ENCODE results near the gene SYTL1. TPM values are rescaled to one million over a fixed set of nuclear protein-coding genes. Genes with fewer than 3 reads are reported as not detected.

Gene SYTL1
- total and polyA plus RNA-seq, 9 of the 15 experiments (the other 6 are each of a cell fraction or from before 2014, with no cell fraction given), result 0.04 to 9.3 (median 1.7) TPM

- TF ChIP-seq CHD1 (IDR thresholded peaks at IDR 0.05; ENCODE audit: low read length), result peak; percentile 34
- peak; percentile 99 for TF ChIP-seq ETV5 (CRISPR knock-in tag; IDR thresholded peaks at IDR 0.05; ENCODE audit: low read depth)
- 0 out of 2 replicates have a peak, but pooled peaks have one; percentile 14 for TF ChIP-seq BCOR (IDR thresholded peaks at IDR 0.05)
- TF ChIP-seq HMG20A (CRISPR knock-in tag; conservative IDR thresholded peaks at IDR 0.05), result no peak
- TF ChIP-seq ZNF644 (tag; IDR thresholded peaks at IDR 0.05; ENCODE audit: low read depth), result no peak
- TF ChIP-seq DNMT1 (IDR thresholded peaks at IDR 0.05), result no peak
- TF ChIP-seq ZNF583 (CRISPR knock-in tag; IDR thresholded peaks at IDR 0.05), result peak; percentile 82; the same call in 1 of the 2 replicates
- no peak; the same call in 1 of the 2 replicates for TF ChIP-seq TCFL5 (CRISPR knock-in tag; conservative IDR thresholded peaks at IDR 0.05)
- TF ChIP-seq DACH1 (IDR thresholded peaks at IDR 0.05; ENCODE audit: partially characterized antibody), result peak; percentile 32
- TF ChIP-seq, protein P1, sequence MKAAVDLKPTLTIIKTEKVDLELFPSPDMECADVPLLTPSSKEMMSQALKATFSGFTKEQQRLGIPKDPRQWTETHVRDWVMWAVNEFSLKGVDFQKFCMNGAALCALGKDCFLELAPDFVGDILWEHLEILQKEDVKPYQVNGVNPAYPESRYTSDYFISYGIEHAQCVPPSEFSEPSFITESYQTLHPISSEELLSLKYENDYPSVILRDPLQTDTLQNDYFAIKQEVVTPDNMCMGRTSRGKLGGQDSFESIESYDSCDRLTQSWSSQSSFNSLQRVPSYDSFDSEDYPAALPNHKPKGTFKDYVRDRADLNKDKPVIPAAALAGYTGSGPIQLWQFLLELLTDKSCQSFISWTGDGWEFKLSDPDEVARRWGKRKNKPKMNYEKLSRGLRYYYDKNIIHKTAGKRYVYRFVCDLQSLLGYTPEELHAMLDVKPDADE (conservative IDR thresholded peaks at IDR 0.05; ENCODE audit: control insufficient read depth, low read depth, low read length), result peak; percentile 92
- peak; percentile 87; the same call in 1 of the 2 replicates for TF ChIP-seq TCF7 (IDR thresholded peaks at IDR 0.05; ENCODE audit: borderline replicate concordance)
- no peak for TF ChIP-seq ZNF766 (CRISPR knock-in tag; conservative IDR thresholded peaks at IDR 0.05)
- TF ChIP-seq POLR2AphosphoS5 (IDR thresholded peaks at IDR 0.05; ENCODE audit: control insufficient read depth, insufficient read depth, low read depth, low read length), result peak; percentile 77
- TF ChIP-seq SMC3 (conservative IDR thresholded peaks at IDR 0.05; ENCODE audit: insufficient read depth, low read depth, low read length), result peak; percentile 26; the same call in 1 of the 2 replicates
- peak; percentile 92 for TF ChIP-seq TFAP4 (CRISPR knock-in tag; IDR thresholded peaks at IDR 0.05; ENCODE audit: borderline replicate concordance)
- peak; percentile 88; the same call in 1 of the 2 replicates for TF ChIP-seq ZNF224 (CRISPR knock-in tag; IDR thresholded peaks at IDR 0.05)
- TF ChIP-seq ZNF668 (CRISPR knock-in tag; IDR thresholded peaks at IDR 0.05), result peak; percentile 30; the same call in 1 of the 2 replicates
- no peak for TF ChIP-seq ZBTB5 (IDR thresholded peaks at IDR 0.05)
- TF ChIP-seq RBM14 (IDR thresholded peaks at IDR 0.05; ENCODE audit: borderline replicate concordance, insufficient read depth, low read depth, low read length), result 0 out of 2 replicates have a peak, but pooled peaks have one; percentile 39
- TF ChIP-seq, protein P2, sequence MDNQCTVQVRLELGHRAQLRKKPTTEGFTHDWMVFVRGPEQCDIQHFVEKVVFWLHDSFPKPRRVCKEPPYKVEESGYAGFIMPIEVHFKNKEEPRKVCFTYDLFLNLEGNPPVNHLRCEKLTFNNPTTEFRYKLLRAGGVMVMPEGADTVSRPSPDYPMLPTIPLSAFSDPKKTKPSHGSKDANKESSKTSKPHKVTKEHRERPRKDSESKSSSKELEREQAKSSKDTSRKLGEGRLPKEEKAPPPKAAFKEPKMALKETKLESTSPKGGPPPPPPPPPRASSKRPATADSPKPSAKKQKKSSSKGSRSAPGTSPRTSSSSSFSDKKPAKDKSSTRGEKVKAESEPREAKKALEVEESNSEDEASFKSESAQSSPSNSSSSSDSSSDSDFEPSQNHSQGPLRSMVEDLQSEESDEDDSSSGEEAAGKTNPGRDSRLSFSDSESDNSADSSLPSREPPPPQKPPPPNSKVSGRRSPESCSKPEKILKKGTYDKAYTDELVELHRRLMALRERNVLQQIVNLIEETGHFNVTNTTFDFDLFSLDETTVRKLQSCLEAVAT (IDR thresholded peaks at IDR 0.05), result no peak
- TF ChIP-seq HIVEP1 (CRISPR knock-in tag; IDR thresholded peaks at IDR 0.05), result peak; percentile 72; the same call in 1 of the 2 replicates
These were observed 19.8 kb upstream of the SYTL1 start, which contains the start of gene TMEM222 (continued) for GRCh38 chr1:27321813-27322568.

All from K562 (cell line).